Calu3 (cell line): ENCODE data around the gene TMEM184A. TPM values are rescaled to one million over a fixed set of nuclear protein-coding genes. Genes with fewer than 3 reads are reported as not detected.

Source experiments
- BruUV-seq: library from RNA; stranded (reverse); fragments of 400-500 nt; replicated peaks from 2 replicates; lab custom pipeline; 2021; lab: Mats Ljungman, UMichigan
- CTCF ChIA-PET: fragments of 300-600 bp; sonication (Branson Sonifier 250); formaldehyde crosslinking; loops from one replicate; lab custom pipeline; 2022; ENCODE audit warnings: antibody characterized with exemption; lab: Charles Lee
- DNase-seq: peaks from one replicate; pipeline ENCODE4 v3.0.0; 2022
- H3K27ac Mint-ChIP-seq: one replicate; pipeline ENCODE4 v1.8.0; 2022; ENCODE audit warnings: mixed read lengths; ENCODE audit not compliant: unreplicated experiment
- H3K27me3 Mint-ChIP-seq: one replicate; pipeline ENCODE4 v1.8.0; 2022; ENCODE audit warnings: mixed read lengths; ENCODE audit not compliant: unreplicated experiment
- H3K36me3 Mint-ChIP-seq: one replicate; pipeline ENCODE4 v1.8.0; 2022; ENCODE audit warnings: mild to moderate bottlenecking, moderate library complexity, mixed read lengths; ENCODE audit not compliant: insufficient read depth, unreplicated experiment
- H3K4me1 Mint-ChIP-seq: one replicate; pipeline ENCODE4 v1.8.0; 2022; ENCODE audit warnings: mild to moderate bottlenecking, low read depth, mixed read lengths; ENCODE audit not compliant: unreplicated experiment
- H3K4me3 Mint-ChIP-seq: one replicate; pipeline ENCODE4 v1.8.0; 2022; ENCODE audit warnings: mild to moderate bottlenecking, low read depth, moderate library complexity, mixed read lengths; ENCODE audit not compliant: unreplicated experiment
- H3K9me3 Mint-ChIP-seq: one replicate; pipeline ENCODE4 v1.8.0; 2022; ENCODE audit warnings: low read depth, mixed read lengths; ENCODE audit not compliant: unreplicated experiment
- intact Hi-C: fragments of 100-400 bp; cut with micrococcal nuclease; formaldehyde crosslinking; loops from one replicate; pipeline ENCODE4 v1.10.0; 2022; ENCODE audit not compliant: unreplicated experiment
- total RNA-seq: library from RNA; stranded (reverse); gene quantifications from 2 replicates; pipeline ENCODE4 v1.2.3, GENCODE V29; 2022
- TF ChIP-seq, protein P1 (sequence below): fragments of 200-600 bp; IDR thresholded peaks from one replicate; pipeline ENCODE4 v1.8.0; 2022; ENCODE audit warnings: antibody characterized with exemption; ENCODE audit not compliant: unreplicated experiment

Gene TMEM184A
- total RNA-seq, 1 experiment from 2014 or later, result 61.9 TPM

DNA sequence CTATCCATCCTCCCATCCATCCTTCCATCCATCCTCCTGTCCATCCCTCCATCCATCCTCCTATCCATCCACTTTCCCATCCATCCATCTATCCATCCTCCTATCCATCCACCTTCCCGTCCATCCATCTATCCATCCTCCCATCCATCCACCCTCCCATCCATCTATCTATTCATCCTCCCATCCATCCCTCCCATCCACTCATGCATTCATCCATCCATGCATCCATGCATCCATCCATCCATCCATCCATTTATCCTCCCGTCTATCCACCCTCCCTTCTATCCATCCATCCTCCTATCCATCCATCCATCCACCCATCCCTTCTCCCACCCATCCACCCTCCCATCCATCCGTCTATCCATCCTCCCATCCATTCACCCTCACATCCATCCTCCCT lies 39.0 kb upstream of the TMEM184A start:
- CTCF ChIA-PET, result no interaction called here

DNA sequence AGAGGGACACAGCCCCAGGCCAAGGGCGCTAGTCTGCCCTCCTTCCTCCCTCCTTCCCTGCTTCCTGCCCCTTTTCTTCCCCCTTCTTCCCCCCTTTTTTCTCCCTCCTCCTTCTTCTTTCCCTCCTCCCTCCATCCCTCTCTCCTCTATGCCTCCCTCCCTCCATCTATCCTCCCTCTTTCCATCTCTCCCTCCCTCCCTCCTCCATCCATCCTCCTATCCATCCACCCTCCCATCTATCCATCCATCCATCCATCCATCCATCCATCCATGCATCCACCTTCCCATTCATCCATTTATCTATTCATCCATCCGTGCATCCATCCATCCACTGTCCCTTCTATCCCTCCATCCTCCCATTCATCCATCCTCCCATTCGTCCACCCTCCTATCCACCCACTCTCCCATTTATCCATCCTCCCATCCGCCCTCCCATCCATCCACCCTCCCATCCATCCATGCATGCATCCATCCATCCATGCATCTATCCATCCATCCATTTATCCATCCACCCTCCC lies 38.0 kb upstream of the TMEM184A start:
- H3K27me3 Mint-ChIP-seq, result peaks cover 100% of the 10 kb centered on the region
- H3K4me1 Mint-ChIP-seq, result no peaks in the 10 kb centered on the region
- no peaks in the 10 kb centered on the region for H3K9me3 Mint-ChIP-seq
- CTCF ChIA-PET, result no interaction called here
- BruUV-seq, result no TSS peak
- intact Hi-C loops, result no loop called here
- H3K36me3 Mint-ChIP-seq, result no peaks in the 10 kb centered on the region
- H3K4me3 Mint-ChIP-seq, result no peak overlapping the region
- no peak for DNase-seq
- TF ChIP-seq, protein P1, sequence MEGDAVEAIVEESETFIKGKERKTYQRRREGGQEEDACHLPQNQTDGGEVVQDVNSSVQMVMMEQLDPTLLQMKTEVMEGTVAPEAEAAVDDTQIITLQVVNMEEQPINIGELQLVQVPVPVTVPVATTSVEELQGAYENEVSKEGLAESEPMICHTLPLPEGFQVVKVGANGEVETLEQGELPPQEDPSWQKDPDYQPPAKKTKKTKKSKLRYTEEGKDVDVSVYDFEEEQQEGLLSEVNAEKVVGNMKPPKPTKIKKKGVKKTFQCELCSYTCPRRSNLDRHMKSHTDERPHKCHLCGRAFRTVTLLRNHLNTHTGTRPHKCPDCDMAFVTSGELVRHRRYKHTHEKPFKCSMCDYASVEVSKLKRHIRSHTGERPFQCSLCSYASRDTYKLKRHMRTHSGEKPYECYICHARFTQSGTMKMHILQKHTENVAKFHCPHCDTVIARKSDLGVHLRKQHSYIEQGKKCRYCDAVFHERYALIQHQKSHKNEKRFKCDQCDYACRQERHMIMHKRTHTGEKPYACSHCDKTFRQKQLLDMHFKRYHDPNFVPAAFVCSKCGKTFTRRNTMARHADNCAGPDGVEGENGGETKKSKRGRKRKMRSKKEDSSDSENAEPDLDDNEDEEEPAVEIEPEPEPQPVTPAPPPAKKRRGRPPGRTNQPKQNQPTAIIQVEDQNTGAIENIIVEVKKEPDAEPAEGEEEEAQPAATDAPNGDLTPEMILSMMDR, result peak; percentile 6
- no peak overlapping the region for H3K27ac Mint-ChIP-seq

More for the DNA sequence above, 39.0 kb upstream of the TMEM184A start:
- Mint-ChIP-seq H3K4me3 (no peak overlapping the region), H3K27me3 (peaks cover 100% of the 10 kb centered on the region), H3K4me1 (no peaks in the 10 kb centered on the region), H3K9me3 (no peaks in the 10 kb centered on the region), H3K36me3 (no peaks in the 10 kb centered on the region), H3K27ac (no peak overlapping the region)
- BruUV-seq, result no TSS peak
- intact Hi-C loops, result no loop called here
- no peak for DNase-seq
- TF ChIP-seq, protein P1, result no peak

DNA sequence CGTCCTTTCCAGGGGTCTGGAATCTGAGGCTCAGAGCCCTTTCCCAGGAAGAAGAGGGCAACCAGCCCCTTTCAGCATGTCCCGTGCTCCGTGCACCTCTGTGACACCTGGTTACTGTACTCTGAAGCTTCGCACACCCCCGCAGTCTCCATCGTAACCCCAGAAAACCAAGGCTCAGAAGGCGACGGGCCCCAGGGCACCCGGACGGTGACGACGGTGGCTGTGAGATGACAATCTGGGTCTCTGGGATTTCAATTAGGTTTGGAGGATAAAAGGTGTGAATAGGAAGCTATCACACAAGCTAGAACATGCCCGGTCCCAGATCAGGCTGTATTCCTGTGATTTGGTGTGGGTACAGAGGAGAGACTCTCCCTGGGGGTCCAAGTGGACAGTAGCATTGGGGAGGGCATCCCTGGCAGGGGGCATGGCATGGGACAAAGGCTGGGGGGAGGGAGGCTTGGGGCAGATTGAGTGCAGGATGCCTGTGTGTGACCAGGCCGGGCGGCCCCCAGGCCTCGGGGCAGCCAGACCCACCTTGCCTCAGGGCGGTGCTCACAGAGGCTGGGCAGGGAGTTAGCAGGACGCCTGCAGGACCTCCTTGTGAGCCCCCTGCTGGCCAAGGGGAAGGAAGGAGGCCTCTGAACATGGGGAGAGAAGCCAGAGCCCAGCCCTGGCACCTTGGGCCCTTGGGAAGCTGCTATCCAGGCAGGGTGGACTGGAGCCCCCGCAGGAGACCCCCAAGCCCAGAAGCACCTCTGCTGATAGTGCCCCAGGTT lies 37.3 kb upstream of the TMEM184A start:
- no peak overlapping the region for H3K27ac Mint-ChIP-seq
- intact Hi-C loops, result no loop called here
- CTCF ChIA-PET, result no interaction called here
- peak; percentile 70 for DNase-seq
- no peak overlapping the region for H3K4me3 Mint-ChIP-seq
- H3K36me3 Mint-ChIP-seq, result no peaks in the 10 kb centered on the region
- no TSS peak for BruUV-seq
- TF ChIP-seq, protein P1, result peak; percentile 76
- peaks cover 100% of the 10 kb centered on the region for H3K27me3 Mint-ChIP-seq
- no peaks in the 10 kb centered on the region for H3K9me3 Mint-ChIP-seq
- H3K4me1 Mint-ChIP-seq, result no peaks in the 10 kb centered on the region

DNA sequence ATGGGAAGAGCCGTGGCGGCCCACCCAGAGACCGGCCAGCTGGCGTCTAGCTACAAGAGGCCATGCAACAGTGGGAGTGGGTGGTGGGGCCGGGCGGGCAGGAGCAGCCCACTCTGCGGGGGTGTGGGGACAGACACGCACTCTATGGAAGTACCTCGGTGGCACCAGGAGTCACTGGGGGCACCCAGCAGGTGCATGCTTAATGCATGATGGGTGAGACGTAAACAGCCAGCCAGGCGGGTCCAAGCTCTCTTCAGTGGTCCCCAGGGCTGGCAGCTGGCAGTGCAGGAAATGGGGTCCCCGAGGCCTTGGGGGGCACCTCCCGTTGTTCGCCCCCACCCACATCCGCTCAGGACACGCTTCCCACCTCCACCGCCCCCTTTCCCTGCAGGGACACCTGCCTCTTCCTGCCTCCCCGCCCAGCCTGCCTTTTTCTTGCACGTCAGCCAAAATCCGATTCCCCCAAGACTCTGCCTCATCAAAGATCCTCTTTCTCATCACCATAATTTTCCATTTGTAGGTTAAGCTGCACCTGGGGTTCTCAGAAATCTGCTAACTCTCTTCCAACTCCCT lies 36.4 kb upstream of the TMEM184A start:
- no TSS peak for BruUV-seq
- Mint-ChIP-seq H3K27ac (no peak overlapping the region), H3K4me1 (no peaks in the 10 kb centered on the region), H3K36me3 (peaks cover 2% of the 10 kb centered on the region), H3K9me3 (no peaks in the 10 kb centered on the region), H3K27me3 (peaks cover 100% of the 10 kb centered on the region), H3K4me3 (no peak overlapping the region)
- TF ChIP-seq, protein P1, result no peak
- CTCF ChIA-PET, result no interaction called here
- no peak for DNase-seq
- intact Hi-C loops, result no loop called here
